SK-N-SH treated with all-trans-retinoic acid at 6 μM for 48 hours (cell line): ENCODE results near the gene GCN1.

Experiments
- ARNTL ChIP-seq: fragments of 450-650 bp; formaldehyde crosslinking; IDR thresholded peaks from 2 replicates; pipeline ENCODE4 v1.5.0; 2020; ENCODE audit warnings: low read depth, mild to moderate bottlenecking, moderate library complexity, borderline replicate concordance
- ESRRG ChIP-seq: fragments of 250-450 bp; sonication (Bioruptor Pico); IDR thresholded peaks from 2 replicates; pipeline ENCODE4 v1.6.1; 2021; ENCODE audit warnings: mild to moderate bottlenecking
- ISL1 ChIP-seq: fragments of 250-450 bp; sonication (Bioruptor Pico); IDR thresholded peaks from 2 replicates; pipeline ENCODE4 v2.1.2; 2022; ENCODE audit warnings: mild to moderate bottlenecking, moderate library complexity
- RARB ChIP-seq: fragments of 250-450 bp; sonication (Bioruptor Pico); IDR thresholded peaks from 2 replicates; pipeline ENCODE4 v1.8.0; 2021; ENCODE audit warnings: mild to moderate bottlenecking, moderate library complexity
- TF ChIP-seq, protein P1 (sequence below): fragments of 250-450 bp; sonication (Bioruptor Pico); IDR thresholded peaks from 2 replicates; pipeline ENCODE4 v1.5.1; 2021; ENCODE audit warnings: mild to moderate bottlenecking, moderate library complexity
- TF ChIP-seq, protein P2 (sequence below): fragments of 250-450 bp; sonication (Bioruptor Pico); IDR thresholded peaks from 2 replicates; pipeline ENCODE4 v1.8.0; 2020; ENCODE audit warnings: mild to moderate bottlenecking, moderate library complexity, borderline replicate concordance

DNA sequence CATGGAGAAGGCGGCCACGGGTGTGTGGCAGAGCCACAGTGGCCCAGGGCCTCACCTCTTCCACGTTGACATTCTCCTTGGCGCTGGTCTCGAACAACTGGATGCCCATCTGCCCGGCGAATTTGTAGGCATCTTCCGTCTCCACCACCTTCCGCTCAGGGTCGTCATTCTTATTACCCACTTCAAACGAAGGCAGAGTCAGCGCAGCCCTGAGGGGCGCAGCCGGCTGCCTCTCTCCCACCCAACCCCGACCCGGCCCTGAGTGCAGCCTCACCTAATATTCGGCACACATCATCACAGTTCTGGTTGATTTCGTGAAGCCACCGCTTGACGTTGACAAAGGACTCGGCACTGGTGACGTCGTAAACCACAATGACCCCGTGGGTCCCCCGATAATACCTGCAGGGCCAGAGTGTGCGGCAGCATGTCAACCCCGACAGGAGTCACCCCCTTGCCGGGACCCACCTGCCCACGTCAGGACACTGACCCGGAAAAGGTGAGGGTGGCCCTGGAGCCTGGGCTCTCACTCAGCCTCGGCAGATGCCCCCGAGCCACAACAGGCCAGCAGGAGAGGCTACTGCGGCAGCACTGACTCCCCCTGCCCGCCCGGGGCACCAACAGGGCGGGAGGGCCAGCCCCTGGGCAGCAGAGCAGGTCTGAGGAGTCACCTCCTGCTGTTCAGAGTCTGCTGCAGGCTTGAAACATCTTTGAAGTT is 95.6 kb downstream of the GCN1 start:
- TF ChIP-seq ISL1 (CRISPR knock-in tag): no peak
- TF ChIP-seq, protein P1, sequence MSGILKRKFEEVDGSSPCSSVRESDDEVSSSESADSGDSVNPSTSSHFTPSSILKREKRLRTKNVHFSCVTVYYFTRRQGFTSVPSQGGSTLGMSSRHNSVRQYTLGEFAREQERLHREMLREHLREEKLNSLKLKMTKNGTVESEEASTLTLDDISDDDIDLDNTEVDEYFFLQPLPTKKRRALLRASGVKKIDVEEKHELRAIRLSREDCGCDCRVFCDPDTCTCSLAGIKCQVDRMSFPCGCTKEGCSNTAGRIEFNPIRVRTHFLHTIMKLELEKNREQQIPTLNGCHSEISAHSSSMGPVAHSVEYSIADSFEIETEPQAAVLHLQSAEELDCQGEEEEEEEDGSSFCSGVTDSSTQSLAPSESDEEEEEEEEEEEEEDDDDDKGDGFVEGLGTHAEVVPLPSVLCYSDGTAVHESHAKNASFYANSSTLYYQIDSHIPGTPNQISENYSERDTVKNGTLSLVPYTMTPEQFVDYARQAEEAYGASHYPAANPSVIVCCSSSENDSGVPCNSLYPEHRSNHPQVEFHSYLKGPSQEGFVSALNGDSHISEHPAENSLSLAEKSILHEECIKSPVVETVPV (CRISPR knock-in tag): no peak
- TF ChIP-seq ESRRG (CRISPR knock-in tag): no peak
- TF ChIP-seq, protein P2, sequence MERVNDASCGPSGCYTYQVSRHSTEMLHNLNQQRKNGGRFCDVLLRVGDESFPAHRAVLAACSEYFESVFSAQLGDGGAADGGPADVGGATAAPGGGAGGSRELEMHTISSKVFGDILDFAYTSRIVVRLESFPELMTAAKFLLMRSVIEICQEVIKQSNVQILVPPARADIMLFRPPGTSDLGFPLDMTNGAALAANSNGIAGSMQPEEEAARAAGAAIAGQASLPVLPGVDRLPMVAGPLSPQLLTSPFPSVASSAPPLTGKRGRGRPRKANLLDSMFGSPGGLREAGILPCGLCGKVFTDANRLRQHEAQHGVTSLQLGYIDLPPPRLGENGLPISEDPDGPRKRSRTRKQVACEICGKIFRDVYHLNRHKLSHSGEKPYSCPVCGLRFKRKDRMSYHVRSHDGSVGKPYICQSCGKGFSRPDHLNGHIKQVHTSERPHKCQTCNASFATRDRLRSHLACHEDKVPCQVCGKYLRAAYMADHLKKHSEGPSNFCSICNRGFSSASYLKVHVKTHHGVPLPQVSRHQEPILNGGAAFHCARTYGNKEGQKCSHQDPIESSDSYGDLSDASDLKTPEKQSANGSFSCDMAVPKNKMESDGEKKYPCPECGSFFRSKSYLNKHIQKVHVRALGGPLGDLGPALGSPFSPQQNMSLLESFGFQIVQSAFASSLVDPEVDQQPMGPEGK: no peak
- TF ChIP-seq ARNTL (CRISPR knock-in tag): no peak
- no peak for TF ChIP-seq RARB (CRISPR knock-in tag)
